ENCODE measurements around the gene DEFB112.

The DEFB112 gene

DNA sequence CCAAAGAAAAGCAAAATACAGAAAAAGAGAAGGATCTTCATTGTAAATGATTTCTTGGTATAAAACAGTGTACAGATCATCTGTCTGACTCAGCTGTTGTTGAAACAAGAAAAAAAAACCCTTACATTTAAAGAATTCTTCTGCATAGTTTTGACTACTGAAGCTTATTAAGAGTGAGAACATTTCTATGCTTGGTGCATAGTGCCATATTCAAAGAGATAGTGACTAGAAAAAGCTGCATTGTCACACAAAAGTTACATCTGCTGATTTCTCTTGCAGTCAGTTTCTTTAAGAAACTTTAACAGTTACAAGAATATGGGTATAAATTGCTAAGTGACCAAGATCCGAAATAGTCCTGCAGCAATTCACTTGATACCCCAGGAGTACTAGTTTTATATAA, at the start of gene DEFB112:
Gene DEFB112, minus strand, starts transcription at position 101 of the 400 bp plus-strand sequence. Its CDS starts 60 bp downstream, at position 41.
- no peak within 1 kb of the TSS for H3K4me3 ChIP-seq (ENCODE audit: low read depth, low read length)
- DNase-seq (ENCODE audit: low read depth) = no peak
- TF ChIP-seq, protein P1, sequence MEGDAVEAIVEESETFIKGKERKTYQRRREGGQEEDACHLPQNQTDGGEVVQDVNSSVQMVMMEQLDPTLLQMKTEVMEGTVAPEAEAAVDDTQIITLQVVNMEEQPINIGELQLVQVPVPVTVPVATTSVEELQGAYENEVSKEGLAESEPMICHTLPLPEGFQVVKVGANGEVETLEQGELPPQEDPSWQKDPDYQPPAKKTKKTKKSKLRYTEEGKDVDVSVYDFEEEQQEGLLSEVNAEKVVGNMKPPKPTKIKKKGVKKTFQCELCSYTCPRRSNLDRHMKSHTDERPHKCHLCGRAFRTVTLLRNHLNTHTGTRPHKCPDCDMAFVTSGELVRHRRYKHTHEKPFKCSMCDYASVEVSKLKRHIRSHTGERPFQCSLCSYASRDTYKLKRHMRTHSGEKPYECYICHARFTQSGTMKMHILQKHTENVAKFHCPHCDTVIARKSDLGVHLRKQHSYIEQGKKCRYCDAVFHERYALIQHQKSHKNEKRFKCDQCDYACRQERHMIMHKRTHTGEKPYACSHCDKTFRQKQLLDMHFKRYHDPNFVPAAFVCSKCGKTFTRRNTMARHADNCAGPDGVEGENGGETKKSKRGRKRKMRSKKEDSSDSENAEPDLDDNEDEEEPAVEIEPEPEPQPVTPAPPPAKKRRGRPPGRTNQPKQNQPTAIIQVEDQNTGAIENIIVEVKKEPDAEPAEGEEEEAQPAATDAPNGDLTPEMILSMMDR (IDR thresholded peaks at IDR 0.05; ENCODE audit: low read depth, low read length) = no peak
- TF ChIP-seq POLR2A (IDR thresholded peaks at IDR 0.05; ENCODE audit: extremely low read depth, insufficient read length) (no peak), MYC (IDR thresholded peaks at IDR 0.05; ENCODE audit: low read depth, low read length) (no peak)
- TF ChIP-seq, protein P2, sequence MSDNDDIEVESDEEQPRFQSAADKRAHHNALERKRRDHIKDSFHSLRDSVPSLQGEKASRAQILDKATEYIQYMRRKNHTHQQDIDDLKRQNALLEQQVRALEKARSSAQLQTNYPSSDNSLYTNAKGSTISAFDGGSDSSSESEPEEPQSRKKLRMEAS (IDR thresholded peaks at IDR 0.05; ENCODE audit: low read depth, low read length) = no peak

DNA sequence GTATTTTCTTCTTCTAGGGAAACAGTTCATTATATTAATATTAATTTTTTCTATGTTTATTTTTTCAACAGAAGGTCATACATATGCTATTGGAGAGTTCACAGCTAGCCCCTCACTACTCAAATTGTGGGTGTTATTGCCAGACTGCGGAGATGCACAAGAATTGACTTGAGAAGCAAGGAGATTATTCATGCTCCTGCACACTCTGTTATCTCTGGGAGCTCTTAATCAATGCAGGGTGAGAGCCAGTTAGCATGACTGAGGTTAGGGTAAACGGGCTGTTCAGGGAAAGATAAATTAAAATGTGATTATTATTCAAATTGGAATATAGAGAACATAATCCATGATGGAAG, 48.9 kb upstream of the DEFB112 start:
- DNase-seq (ENCODE audit: low read depth) = no peak
- TF ChIP-seq POLR2A (IDR thresholded peaks at IDR 0.05; ENCODE audit: extremely low read depth, insufficient read length) (no peak), MYC (IDR thresholded peaks at IDR 0.05; ENCODE audit: low read depth, low read length) (no peak)
- TF ChIP-seq, protein P2 (IDR thresholded peaks at IDR 0.05; ENCODE audit: low read depth, low read length) = no peak
- TF ChIP-seq, protein P1 (IDR thresholded peaks at IDR 0.05; ENCODE audit: low read depth, low read length) = no peak
- H3K4me3 ChIP-seq (ENCODE audit: low read depth, low read length) = no peak overlapping the region

DNA sequence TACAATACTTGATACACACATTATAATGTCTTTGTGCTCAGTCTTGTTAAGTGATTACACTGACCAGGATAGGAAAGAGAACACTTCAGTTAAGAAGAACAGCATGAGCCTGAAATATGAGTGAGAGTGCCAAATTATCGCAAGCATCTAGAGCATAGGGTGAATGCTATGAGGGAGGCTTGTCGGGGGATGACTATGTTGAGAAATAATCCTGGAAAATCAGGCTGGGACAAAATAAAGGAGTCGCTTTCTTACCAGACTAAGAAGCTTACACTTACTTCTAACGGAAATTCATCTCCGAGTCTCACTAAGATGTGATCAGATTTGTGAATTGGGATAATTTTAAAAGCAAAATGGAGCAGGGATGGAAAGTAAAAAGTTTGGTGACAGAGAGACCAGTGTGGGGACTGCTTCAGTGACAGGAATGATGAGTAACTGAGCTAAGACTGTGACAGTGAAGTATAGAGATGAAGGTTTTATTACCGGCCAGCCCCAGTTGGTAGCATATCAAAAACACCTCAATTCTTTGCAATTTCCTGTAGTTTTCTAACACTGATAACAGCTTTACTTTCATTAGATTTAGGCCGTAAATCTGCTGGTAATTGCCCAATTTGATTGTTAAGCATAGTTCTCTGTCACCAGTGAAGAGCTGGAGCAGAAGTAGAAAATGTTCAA, 48.4 kb upstream of the DEFB112 start:
- TF ChIP-seq POLR2A (IDR thresholded peaks at IDR 0.05; ENCODE audit: extremely low read depth, insufficient read length) (no peak), MYC (IDR thresholded peaks at IDR 0.05; ENCODE audit: low read depth, low read length) (no peak)
- TF ChIP-seq, protein P2 (IDR thresholded peaks at IDR 0.05; ENCODE audit: low read depth, low read length) = no peak
- TF ChIP-seq, protein P1 (IDR thresholded peaks at IDR 0.05; ENCODE audit: low read depth, low read length) = no peak
- no peak for DNase-seq (ENCODE audit: low read depth)
- H3K4me3 ChIP-seq (ENCODE audit: low read depth, low read length) = no peak overlapping the region

- H3K4me3 ChIP-seq (ENCODE audit: low read depth, low read length) = no peak overlapping the region
- DNase-seq (ENCODE audit: low read depth) = no peak
- TF ChIP-seq MYC (IDR thresholded peaks at IDR 0.05; ENCODE audit: low read depth, low read length) = no peak
- TF ChIP-seq, protein P1 (IDR thresholded peaks at IDR 0.05; ENCODE audit: low read depth, low read length) = no peak
- TF ChIP-seq, protein P2 (IDR thresholded peaks at IDR 0.05; ENCODE audit: low read depth, low read length) = no peak
- no peak for TF ChIP-seq POLR2A (IDR thresholded peaks at IDR 0.05; ENCODE audit: extremely low read depth, insufficient read length)
These were observed 46.6 kb upstream of the DEFB112 start for GRCh38 chr6:50096296-50096695.

- no peak for DNase-seq (ENCODE audit: low read depth)
- TF ChIP-seq, protein P1 (IDR thresholded peaks at IDR 0.05; ENCODE audit: low read depth, low read length) = no peak
- TF ChIP-seq POLR2A (IDR thresholded peaks at IDR 0.05; ENCODE audit: extremely low read depth, insufficient read length) (no peak), MYC (IDR thresholded peaks at IDR 0.05; ENCODE audit: low read depth, low read length) (no peak)
- TF ChIP-seq, protein P2 (IDR thresholded peaks at IDR 0.05; ENCODE audit: low read depth, low read length) = no peak
- H3K4me3 ChIP-seq (ENCODE audit: low read depth, low read length) = no peak overlapping the region
These were observed 44.2 kb upstream of the DEFB112 start for GRCh38 chr6:50093938-50094272.
